Transverse colon (tissue), 4 donors: Measurements from ENCODE around the gene C2orf80.

ENCODE experiments used
- CTCF ChIP-seq, 5 experiments: fragments of 200-600 bp in 3 of 5; fragments of 450-650 bp in 2 of 5; sonication (generic) in 3 of 5; IDR thresholded peaks; 1 replicate in 2 of 5; 2 replicates in 3 of 5; pipeline ENCODE4 v1.5.1; 2016 to 2017; ENCODE audit warnings: antibody characterized with exemption in 5 of 5, inconsistent platforms in 3 of 5, mild to moderate bottlenecking in 2 of 5, moderate library complexity in 1 of 5
- EP300 ChIP-seq: sonication (generic); formaldehyde crosslinking; IDR thresholded peaks from one replicate; pipeline ENCODE4 v1.6.1; 2017; ENCODE audit warnings: antibody characterized with exemption, low read depth
- POLR2A ChIP-seq: fragments of 450-650 bp; IDR thresholded peaks from one replicate; pipeline ENCODE4 v1.6.1; 2016; ENCODE audit warnings: antibody characterized with exemption, mild to moderate bottlenecking, moderate library complexity
- POLR2AphosphoS5 ChIP-seq, 3 donors: sonication (generic); formaldehyde crosslinking; IDR thresholded peaks; one replicate each; pipeline ENCODE4 v1.6.1; 2016; ENCODE audit warnings: antibody characterized with exemption in 3 of 3

- TF ChIP-seq POLR2A: no peak
- no peak for TF ChIP-seq CTCF (IDR thresholded peaks at IDR 0.05)
- no peak for TF ChIP-seq POLR2AphosphoS5 (IDR thresholded peaks at IDR 0.05)
- no peak for TF ChIP-seq EP300
Observed at GRCh38 chr2:208183526-208183925, 6.3 kb downstream of the C2orf80 start.
